SW 1271 (cell line): ENCODE data around the gene SMAD9.
"Not testable (repeated sequence)": the region's sequence is repeated elsewhere in the genome, so short reads cannot be mapped to it uniquely, and the experiment has no call there.

Experiments
- DNase-seq, 2 experiments: peaks; one replicate each; lab custom pipeline; 2025; lab: John Stamatoyannopoulos, UW

SMAD9 gene

DNA sequence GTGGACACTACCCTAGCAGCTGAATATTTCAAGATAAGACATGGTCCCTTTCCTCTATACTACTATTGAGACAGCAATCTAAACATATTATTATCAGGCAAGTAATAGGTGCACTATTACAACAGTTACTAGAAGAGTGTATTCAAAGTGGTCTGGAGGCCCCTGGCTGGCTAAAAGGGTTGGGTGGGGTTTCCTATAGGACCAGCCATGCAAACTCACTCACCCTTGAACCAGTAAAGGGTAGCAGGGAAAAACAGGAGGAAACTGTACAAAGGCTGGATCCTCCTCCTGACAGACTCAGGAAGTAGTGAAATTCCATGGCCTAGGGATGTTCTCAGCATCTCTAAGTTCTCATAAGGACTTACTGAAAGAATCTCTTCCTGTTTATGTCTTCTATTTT is 7.7 kb downstream of the SMAD9 start:
- DNase-seq, result no peak

GRCh38 chr13:36910545-36910944 is 9.5 kb downstream of the SMAD9 start:
- no peak for DNase-seq

GRCh38 chr13:36907821-36908220 is 12.2 kb downstream of the SMAD9 start:
- DNase-seq, result no peak

DNA sequence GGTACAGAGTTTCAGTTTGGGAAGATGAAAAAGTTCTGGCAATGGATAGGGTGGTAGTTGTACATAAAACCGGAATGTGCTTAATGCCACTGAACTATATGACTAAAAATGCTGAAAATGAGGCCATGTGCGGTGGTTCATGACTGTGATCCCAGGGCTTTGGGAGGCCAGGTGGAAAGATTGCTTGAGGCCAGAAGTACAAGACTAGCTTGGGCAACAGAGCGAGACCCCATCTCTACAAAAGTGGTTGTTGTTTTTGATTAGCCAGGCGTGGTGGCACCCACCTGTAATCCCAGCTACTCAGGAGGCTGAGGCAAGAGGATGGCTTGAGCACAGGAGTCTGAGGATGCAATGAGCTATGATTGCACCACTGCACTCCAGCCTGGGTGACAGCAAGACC is 12.8 kb downstream of the SMAD9 start:
- no peak for DNase-seq

GRCh38 chr13:36905944-36906343 is 14.1 kb downstream of the SMAD9 start:
- DNase-seq, result no peak

DNA sequence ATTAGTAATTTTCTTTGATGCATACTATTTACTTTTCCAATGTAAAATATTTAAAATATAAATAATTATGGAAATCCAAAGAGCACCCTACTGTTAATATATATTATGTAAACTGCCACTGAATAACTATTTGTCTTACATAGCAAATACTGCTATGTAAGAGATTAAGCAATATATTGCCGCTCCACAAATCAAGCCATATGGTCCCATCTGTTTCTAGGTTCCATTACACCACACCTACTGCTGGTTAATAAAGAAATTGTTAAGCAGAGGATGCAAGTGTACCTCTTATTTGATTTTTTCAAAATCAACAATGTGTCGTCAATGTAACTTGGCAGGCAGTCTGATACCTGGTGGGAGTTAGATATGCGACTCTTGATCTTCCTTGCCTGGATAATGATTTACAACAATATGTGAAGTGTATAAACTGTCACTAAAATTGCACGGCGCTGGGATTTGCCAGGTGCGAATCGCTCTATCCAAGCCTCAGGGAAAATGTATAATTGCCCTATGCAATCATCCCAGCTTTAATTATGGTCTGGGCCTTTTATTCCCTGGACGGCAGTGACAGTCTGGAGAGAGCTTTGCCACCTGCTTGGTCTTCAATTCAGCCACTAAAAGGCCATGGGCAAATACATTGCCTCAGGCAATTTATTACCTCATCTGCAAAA is 16.0 kb downstream of the SMAD9 start:
- DNase-seq, result no peak

GRCh38 chr13:36897054-36897616 is 22.9 kb downstream of the SMAD9 start:
- no peak for DNase-seq

- DNase-seq, result no peak
Measured at GRCh38 chr13:36891752-36892151, 28.3 kb downstream of the SMAD9 start.

DNA sequence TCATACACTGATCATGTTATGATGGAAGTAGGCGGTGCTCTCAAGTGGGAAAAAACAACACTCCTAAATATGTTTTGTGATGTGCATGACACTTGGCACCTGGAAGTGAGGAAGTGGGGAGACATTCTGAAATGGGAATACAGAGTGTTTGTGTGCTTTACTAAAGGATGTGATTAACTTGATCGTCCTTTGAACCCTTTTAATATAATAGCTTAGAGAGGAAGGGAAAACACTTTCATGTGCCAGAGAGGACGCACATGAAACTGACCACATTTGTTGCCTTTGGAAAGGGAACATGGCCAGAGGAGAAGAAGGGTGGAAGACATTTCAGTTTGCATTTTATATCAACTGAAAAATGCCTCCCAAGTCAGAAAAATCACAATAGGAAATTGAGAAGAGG is 31.4 kb downstream of the SMAD9 start:
- DNase-seq, result no peak

GRCh38 chr13:36887758-36888521 is 32.1 kb downstream of the SMAD9 start:
- DNase-seq, result no peak

GRCh38 chr13:36885901-36886300 is 34.1 kb downstream of the SMAD9 start:
- no peak for DNase-seq

DNA sequence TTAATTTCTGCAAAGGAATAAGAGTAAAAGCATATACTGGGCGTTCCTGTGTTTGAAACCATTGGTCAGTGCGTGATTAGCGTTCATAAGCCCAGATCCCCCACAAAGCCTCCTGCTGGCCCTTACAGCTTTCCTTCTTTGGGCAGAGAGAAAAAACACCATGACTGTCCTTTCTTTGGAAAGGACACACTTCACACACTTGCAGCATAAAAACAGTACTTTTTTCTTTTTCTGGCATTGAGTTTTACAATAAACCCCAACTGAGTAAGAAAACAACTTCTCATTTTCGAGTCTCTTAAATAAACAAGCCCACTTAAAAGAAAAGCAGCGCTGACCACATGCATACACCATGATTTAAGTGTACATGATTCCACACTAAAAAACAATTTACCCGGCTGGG is 35.8 kb downstream of the SMAD9 start:
- no peak for DNase-seq

DNA sequence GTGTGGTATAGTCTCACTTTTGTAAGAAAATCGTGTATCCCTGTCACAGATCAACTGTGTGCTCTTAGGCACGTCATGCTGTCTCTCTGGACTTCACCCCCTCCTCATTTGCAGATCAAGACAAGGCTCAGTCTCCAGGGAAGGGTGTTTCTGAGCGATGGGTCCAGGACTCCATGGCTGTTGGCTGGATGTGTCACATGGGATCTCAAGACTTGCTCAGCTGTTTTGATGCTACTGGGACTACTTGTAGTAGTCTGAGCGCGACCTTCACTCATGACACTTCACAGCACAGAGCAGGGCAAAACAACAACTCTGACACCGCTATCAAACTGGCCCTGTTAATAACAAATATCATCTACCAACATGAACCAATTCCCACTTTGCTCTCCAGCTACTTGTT is 36.2 kb downstream of the SMAD9 start:
- DNase-seq, result no peak

DNA sequence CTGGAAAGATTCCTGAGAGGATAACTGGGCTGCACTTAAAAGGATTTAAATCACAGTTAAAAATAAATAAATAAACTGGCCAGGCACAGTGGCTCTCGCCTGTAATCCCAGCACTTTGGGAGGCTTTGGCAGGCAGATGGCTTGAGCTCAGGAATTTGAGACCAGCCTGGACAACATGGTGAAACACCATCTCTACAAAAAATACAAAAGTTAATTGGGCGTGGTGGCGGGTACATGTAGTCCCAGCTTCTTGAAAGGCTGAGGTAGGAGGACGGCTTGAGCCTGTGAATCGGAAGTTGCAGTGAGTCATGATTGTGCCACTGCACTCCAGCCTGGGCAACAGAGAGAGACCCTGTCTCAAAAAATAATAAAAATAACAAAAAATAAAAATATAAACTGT is 36.6 kb downstream of the SMAD9 start:
- not testable (repeated sequence) for DNase-seq

- no peak for DNase-seq
Measured at GRCh38 chr13:36882829-36883390, 37.1 kb downstream of the SMAD9 start.

DNA sequence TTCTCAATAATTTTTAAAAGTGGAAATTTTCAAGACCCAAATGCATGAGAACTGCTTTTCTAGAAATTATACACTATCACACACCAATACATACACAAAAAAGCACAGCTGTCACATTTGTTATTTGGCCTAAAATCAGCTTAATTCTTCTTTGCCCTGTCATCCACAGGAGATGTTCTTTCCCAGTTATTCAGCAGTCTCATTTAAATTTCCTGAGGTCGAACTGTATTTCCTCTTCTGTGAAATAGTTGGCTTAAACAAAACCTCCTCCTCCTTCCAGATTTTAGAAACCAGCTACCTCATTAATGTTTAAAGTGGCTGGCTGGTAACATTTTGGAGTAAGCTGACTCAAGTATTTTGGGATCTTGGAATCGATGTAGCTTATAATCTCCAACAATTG is 39.1 kb downstream of the SMAD9 start:
- no peak for DNase-seq

GRCh38 chr13:36879218-36879938 is 40.7 kb downstream of the SMAD9 start:
- DNase-seq, result no peak

DNA sequence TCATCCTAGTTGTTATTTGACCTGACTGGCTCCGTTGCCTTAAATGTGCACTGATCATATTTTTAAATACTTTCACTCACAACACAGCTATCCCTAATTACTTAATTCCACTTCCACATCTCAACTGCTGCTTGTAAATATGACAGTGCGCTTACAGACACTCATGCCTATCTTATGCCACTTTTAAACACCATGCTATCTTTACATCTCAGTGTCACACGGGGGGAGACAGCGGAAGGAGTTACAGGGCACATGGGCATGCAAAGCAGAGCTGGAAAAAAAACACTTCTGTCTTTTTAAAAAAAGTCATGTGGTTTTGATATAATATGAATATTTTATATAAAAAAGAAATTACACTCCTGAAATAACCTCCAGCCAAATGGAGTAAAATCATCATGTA is 44.1 kb downstream of the SMAD9 start:
- DNase-seq, result no peak

DNA sequence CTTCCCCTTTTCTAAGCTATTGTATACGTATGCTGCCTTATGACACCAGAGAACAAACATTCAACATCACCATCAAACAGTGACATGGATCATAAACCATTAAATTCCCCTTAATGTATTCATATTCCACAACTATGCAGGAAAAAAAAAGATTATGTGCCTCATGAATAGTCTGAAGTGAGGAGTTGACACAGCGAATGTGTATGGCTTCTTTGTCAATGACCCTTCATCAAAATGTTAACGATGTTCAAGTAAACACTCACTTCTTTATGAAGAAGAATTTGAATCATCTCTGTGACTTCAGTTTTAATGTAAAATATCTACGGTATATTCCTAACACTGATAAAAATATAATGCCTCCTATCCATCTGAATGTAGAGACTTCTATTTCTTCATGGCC is 44.6 kb downstream of the SMAD9 start:
- no peak for DNase-seq

DNA sequence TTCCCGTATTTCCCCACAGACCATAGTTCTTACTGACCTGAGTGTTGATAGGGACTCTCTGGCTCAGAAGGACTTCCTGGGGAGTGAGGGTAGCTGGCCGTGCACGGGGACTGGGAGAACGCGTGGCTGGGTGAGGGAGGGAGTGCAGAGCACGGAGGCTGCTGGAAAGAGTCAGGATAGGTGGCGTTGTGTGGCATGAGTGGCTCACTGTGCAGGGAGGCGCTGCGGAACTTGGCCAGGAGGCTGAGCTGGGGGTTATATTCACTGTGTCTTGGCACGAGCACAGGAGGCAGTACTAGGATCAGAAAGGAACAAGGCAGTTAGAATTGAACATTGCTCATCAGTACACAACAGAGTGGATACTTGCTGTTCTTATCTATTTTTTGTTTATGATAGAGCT is 47.4 kb downstream of the SMAD9 start:
- no peak for DNase-seq

GRCh38 chr13:36870050-36870692 is 49.9 kb downstream of the SMAD9 start:
- no peak for DNase-seq

DNA sequence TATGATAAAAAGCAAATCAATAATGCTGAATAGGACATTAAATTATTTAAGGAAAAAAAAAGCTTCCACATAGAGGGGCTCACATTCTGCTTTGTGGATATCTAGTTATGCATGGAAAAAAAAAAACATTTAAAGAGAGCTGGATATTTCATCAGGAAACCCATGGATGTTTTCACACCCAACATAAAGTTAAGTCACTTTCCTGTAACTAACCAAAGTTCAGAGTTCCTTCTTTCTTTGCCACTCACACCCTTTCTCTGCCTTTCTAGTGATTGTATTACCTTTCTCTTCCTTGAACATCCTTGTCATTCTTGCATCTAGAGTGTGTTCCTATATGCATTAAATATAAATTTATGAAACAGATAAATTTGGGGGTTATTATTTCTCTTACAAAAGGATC is 53.8 kb downstream of the SMAD9 start:
- DNase-seq, result no peak
